Measurements from ENCODE around the gene PRDM5. TPM values are rescaled to one million over a fixed set of nuclear protein-coding genes. Genes with fewer than 3 reads are reported as not detected.
A peak's percentile ranks its signal among the peaks of the same experiment; 100 is the strongest.

The PRDM5 gene
- 6.8 TPM for polyA plus RNA-seq (2013, experiment 1 of 2; ENCODE audit: insufficient read length)
- 7.9 TPM for polyA plus RNA-seq (2013, experiment 2 of 2; ENCODE audit: insufficient read length)

DNA sequence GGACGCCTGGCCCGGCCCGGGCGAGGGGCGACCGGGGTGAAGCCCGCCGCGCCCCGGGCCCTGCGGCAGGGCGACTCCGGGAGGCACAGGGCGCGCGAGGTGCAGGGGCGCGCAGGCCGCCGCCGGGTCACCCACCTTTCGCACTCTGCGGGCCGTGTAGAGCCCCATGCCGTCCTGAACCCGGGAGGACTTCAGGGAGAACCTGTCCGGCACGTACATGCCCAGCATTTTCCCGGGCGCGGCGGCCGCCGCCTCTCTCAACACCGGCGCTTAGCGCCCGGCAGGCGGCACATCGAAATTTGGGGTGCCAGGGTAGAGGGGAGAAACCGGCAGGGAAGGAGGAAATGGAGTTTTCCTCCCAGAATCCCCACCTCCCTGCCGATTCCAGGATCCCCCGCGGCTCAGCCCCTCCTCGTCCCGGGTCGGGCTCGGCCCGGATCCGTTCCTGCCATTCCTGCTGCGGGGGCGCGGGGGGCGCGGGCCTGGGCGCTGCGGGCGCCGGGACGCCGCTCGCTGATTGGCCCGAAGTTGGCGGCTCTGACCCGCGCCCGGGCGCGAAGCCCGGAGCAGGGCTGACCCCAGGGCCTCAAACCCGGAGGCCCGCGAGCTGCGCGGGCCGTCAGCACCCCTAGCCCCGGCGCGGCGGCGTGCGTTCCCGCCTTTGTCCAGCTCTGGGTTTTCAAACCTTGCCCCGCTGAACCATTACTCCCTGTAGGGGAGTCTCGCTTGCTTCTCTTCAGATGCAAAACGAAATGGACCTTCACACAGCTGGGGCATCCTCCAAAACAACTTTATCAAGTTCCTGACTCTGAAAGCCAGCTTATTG is at the start of gene PRDM5:
PRDM5 (minus strand) TSS at position 346 of the 826 bp plus-strand sequence; CDS start at position 228, 118 bp downstream.
- peak; percentile 68 for DNase-seq

DNA sequence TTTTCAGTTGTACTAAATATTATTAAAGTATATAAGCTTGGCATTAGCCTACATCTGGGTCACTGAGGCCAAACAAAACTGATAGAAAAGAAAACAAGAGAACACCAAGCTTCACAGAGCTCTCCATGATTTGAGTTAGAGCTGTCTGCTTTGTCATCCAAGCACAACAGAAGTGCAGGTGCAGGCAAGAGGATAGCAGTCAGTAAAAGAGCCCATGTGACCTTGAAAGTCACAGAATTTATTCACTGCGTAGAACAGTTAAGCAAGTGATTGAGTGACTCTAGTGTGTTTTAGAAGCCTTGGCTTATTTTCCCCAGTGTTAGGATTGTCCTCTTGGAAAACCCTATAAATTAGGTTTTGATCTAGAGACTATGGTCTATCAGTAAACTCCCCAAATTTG is 49.4 kb upstream of the PRDM5 start:
- DNase-seq = no peak

DNA sequence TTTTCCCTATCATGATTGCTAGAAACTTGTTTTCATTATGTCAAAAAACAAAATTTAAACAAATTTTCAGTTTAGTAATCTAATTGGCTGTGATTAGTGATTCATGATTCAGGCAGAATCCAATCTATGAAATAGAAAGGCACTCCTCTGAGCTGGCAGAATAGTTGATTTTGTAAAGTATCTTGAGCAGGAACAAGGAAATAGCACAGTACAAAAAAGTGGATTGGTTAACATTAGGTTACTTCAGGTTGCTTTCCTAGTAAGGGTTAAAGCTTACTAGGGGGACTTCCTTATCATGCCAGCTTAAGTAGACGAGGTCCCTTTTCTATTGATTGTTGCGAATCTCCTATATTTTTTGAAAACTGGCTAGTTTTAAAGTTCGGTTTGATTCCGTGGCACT is 43.4 kb upstream of the PRDM5 start:
- DNase-seq = no peak

DNA sequence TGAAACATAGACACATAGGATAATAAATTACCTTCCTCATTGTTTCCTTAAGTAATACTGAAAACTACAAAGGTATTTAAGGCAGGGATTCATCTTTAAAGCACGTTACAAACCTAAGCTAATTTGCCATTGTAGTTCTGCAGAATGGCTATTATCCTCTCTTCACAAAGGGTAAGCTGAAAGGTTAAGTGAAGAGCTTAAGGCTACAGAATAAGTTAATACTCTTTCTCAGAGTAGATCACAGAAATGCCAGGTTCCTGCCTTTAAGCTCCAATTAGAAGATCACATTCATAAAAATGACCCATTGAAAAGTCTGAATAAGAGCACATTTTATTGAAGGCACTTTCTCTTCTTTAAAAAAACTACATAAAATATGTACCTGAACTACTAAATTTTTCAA is 42.1 kb upstream of the PRDM5 start:
- DNase-seq = no peak

DNA sequence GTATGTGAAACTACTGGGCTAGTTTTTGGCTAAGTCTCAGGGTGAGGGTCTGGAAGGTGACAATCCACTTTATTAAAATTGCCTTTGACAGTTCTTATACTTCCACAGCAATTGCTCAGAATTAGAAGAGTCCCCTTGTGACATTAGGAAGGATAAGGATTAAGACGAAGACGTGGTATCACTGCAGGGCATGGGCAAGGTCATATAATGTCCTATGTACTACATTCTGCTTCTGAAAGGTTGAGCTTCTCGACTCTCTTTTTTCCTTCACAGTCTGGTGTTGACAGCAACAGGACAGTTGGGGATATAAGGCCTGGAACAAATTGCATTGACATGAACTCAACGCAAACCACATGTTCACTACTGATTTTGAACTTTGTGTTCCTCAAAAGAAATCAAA is 40.9 kb upstream of the PRDM5 start:
- no peak for DNase-seq

DNA sequence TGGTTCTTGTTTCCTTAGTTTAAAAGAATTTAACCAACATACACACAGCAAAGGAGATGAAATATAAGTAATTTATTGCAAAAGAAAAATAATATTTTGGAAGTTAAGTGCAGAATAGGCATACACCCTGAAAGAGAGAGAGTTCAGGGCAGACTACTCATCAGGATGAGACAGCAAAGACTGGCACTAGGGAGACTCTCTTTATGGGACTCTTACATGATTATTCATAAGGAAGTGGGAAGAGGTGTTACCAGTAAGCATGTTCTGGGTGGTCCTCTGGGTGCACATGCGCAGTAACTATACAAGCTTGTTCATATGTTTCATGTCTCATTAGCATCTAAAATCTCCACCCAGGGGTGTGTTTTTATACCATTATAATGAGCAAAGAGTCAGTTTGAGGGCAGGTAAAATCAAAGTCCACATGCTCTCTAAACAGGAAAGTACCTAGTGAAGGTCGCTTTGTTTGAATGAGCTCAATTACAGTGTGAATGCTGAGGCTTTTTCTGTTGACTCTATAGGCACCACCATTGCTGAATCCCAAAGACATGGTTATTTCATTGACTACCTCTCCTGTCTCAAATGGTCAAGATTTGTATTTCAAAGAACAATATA is 38.2 kb upstream of the PRDM5 start:
- DNase-seq = no peak

DNA sequence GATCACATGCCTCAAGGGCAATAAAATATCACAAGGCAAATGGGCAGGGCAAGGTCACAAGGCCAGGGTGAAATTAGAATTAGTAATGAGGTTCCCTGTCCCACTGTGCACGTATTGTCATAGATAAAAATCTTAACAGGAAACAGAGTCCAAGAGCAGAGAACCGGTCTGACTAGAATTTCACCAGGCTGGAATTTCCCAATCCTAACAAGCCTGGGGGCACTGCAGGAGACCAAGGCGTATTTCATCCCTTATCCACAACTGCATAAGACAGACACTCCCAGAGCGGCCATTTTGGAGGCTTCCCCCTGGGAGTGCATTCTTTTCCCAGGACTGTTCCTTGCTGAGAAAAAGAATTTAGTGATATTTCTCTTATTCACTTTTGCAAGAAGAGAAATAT is 25.9 kb upstream of the PRDM5 start:
- no peak for DNase-seq

DNA sequence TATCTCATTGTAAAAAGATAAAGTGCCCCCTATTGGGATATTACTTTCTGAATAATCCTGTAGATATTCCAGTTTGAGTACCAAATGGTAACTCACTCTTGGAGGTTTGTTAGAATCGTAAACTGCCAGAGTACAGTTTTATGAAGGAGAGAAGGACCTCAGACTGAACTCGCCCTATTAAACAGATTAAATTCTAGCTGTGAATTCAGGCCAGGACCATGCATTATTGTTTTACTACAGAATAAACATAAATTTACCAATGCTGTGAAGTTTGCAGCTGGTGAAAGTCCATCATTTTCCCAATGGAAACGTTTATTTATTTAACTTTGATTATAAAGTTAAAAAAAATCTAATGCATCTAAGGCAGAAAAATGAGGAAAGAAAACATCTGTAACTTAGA is 20.2 kb upstream of the PRDM5 start:
- no peak for DNase-seq

DNA sequence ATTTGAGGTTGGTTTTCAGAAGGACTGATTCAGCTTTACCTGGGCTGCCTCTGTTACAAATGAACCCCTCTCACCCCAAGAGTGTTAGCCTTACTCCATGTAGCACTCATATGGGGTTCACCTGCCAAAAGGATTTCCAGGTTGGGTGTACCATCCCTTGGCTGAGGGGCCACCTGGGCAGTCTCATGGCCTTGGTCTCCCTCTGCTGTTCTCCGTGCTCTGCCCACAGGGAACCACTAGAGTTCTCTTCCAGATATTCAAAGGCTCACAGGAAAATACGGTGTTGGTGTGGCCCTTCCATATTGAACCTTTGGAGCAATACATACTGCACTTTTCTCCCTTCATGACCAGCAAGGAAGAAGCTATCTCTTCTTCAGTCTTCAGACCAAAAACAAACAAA is 18.0 kb upstream of the PRDM5 start:
- DNase-seq = no peak

DNA sequence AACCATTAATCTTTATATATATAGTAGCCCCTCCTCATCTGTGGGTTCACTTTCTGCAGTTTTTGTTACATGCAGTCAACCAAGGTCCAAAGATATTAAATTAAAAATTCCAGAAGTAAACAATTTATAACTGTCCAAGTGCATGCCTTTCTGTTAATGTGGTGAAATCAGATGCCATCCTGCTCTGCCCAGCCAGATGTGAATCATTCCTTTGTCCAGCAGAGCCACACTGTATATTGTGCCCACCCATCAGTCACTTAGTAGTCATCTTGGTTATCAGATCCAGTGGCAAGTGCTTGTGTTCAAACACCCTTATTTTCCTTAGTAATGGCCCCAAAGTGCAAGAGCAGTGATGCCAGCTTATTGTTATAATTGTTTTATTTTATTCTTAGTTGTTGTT is 17.2 kb upstream of the PRDM5 start:
- DNase-seq = no peak

DNA sequence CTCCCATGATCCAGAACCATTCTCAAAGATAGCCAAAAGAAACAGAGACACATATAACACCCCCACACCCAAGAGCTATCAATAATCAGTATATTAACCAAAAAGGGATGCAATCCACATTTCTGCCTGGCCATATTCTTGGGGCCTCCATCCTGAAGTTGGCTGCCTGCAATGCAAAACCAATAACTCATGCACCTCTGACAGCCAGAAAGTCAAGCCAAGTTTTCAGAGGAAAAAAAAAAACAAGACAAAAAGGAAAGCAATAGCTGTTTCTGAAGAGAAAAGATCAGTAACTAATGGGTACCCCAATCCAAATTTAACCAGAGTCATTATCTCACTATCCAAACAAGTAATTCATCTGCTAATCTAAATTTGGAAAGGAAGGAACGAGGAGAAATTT is 7.3 kb upstream of the PRDM5 start:
- no peak for DNase-seq

DNA sequence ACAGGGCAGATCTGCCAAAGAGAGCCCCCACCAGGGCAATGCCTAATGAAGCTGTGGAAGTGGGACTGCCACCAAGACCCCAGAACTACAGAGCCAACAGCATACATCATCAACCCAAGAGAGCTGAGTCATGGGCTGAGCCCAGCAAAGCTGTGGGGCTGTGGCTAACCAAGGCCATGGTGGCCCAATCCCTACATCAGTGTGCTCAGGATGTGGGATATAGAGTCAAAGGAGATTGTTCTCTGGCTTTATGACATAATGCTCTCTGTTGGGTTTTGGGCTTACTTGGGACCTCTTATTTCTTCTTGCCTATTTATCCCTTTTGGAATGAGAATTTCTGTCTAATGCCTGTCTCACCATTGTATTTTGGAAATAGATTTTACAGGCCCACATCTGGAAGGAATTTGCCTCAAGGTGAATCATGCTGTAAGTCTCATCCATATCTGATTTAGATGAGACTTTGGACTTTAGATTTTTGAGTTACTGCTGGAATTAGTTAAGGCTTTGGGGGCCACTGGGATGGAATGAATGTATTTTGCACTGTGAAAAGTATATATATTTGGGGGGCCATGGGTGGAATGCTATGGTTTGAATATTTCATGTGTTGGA is 5.4 kb upstream of the PRDM5 start:
- no peak for DNase-seq

DNA sequence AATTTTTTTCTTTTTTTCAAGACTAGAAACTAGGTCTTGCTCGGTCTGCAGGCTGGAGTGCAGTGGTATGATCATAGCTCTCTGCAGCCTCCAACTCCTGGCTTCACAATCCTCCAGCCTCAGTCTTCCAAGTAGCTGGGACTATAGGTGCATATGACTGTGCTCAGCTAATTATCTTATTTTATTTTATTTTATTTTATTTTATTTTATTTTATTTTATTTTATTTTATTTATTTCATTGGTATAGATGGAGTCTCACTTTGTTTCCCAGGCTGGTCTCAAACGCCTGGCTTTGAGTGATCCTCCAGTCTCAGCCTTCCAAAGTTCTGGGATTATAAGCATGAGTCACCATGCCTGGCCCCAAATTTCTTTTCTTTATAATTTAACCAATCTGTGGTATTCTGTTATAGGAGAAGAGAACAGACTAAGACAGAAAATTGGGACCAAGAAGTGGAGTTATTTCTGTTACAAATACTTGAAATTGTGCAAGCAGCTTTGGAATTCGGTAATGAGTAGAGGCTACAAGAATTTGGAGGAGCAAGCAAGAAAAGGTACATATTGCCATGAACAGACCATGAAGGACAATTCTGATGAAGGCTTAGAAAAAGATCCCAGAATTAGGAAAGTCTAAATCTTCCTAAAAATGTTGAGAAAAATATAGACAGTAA is 4.0 kb upstream of the PRDM5 start:
- DNase-seq = no peak

DNA sequence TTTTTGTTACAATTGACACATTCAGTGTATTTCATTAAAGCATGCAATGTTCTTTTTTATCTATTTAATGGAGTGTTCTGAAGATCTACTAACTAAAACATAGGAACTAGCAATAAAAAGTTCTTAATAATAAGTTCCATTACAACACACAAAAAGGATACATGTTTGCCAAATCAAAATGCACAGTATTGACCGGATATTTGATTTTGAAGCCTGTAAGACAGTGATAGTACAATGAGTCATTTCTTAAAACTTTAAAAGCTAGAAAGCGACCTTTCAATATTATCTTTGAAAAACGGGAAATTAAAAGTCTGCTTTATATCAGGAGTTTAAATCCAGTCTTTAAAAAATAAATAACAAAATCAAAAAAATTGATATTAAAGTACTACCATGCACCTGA is 2.4 kb upstream of the PRDM5 start:
- DNase-seq = no peak

DNA sequence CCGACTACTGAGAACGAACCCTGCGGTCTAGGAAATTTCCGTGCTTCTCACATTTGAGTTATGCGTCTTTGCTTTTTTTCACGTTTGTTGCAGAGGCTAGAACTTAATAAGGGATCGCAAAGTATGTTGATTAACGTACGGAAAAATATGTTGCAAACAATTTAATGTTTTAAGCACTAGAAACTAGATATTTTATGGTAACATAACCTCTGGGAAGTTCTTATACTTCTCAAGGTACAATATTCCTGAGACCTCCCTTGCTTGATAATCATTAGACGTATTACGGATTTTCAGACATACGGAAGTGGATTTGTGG is 639 bp upstream of the PRDM5 start:
- DNase-seq = no peak

DNA sequence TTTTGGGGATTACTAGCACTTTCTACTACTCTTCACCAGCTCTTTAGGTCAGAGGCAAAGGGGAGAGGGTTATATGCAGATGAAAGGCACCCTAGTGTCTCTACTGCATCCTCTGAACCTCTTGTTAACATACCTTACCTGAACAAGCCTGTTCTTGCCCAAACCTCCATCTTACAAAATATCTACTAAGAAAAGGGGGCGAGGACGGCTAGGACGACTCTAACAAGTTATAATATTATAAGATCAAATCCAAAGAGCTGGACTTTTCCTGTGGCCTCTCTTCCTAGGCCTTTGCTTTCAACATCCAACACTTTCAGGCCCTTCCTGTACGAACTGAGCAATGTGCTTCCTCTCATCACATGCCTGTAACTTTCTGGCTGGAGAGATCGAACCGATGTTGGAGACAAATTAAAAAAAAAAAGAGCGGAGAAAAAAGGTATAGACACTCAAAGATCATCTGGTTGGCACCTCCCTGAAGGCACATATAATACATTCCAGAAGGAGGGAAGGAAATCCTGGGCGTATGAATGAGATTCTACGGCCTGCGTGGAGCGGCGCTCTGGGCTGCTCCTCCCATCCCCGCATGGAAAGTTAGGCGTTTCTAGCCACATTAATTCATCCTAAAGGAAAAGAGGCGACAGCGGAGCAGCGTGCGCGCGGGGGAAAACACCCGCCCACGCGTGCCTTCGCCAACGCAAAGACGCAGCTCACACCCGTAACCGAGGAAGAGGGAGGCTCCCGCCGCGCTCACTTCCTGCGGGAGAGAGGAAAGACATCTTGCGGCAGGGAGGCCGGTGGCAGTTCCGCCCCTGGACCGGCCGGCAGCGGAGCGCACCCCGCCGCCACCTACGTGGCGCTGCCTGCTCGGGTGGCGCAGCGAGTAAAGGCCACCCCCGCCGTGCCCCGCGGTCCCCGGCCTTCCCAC is 808 bp downstream of the PRDM5 start:
- DNase-seq = peak; percentile 81

DNA sequence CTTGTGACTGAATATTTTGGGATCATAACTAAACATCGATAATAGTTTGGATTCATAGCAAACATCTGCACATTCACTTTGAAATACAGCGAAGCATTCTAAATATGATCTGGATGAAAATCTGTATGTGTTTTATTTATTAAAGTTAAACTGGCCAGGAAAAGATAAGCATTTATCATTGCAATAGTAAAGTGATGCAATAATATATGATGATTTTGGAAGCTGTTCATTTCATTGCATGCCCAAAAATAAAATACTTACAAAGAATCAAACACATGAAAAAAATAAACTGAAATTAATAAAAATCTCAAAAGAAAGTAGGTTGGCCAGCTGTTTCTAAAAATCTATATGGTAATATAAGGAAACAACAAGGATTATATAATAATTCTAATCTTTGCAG is 1.9 kb downstream of the PRDM5 start:
- DNase-seq = no peak

DNA sequence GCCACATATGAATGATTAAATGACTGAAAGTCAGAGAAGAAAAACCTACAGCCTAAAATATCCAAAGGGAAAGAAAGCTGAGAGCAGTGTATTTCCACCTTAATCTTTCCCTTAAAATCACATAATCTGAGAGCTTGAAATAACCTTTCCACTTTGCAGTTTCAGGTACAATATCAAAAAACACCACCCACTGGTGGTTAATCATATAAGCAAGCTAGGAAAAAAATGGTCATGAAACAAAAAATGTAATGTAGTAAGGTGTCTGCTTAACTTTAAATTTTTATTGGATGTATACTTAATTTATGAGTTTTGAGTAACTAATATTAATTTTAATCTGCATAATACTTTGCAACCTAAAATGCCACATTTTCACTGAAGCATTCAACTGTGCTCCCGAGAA is 3.2 kb downstream of the PRDM5 start:
- DNase-seq = no peak

DNA sequence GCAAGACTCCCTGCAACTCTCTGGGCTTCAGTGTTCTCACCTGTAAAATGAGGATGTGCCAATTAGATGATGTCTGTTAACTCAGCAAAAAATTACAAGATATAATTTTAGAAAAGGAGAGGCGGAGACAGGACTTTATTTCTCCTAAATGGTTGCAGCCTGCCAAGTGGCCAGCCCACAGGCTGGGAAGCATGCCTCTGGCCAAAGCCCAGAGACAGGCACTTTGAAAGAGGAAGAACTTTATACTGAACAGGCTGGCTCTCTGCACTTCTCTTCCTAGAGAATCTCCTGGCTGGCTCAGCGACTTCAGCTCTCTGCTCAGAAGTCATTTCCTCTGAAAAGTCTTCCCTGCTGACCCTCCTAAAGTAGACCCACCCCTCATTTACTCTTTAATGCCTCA is 3.7 kb downstream of the PRDM5 start:
- no peak for DNase-seq

DNA sequence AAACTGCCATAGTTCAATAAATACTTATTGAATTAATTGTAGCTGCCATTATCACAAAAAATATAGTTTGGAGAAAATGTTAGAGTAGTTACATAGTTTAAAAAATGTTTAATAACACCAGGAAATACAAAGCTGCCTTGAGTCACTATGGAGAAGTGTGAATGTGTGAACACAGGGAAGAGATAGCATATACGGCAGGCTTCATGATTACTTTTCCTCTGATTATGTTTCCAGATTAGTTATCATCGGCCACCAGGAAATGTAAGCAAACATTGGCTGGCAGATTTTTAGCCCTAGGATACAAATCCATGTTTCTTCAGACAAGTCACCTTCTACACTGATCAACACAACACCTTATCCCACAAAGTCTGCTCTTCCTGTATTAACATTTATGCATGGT is 4.4 kb downstream of the PRDM5 start:
- no peak for DNase-seq

DNA sequence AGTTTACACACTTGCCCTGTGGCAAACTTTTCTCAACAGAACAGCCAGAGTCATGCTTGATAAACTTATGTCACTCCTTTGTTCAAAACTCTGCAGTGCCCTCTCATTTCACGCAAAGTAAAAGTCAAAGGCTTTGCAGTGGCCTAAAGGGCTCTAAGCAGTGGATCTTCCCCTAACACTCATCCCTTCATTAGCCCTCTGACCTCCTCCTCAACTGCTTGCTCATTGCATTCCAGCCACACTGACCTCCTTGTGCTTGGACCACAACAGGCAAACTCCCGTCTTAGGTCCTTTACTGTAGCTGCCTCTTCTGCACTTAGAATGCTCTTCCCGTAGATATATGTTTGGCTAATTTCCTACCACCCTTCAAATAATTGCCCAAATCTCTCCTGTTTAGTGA is 5.6 kb downstream of the PRDM5 start:
- DNase-seq = no peak

DNA sequence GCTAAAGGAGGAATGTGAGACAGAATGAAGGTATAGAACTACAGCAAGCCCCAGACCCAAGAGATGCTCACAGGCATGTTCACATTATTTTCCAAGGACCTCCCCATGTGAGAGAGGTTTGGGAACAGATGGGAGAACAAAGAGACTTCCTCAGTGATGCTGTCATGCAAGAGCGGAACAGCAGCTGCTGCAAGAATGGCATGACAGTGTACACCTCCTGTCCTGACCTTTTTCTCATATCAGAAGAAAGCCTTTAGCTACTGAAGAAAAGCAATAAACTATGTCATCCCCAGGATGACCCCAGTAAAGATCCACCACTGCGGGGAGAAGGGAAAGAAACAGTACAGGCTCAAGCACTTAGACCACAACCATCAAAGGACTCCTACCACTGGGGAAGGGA is 7.2 kb downstream of the PRDM5 start:
- DNase-seq = no peak

Measured in fibroblast of skin of scalp (primary cell).